CD4-positive, alpha-beta T cell treated with Interleukin-4 for 4 hours (primary cell): ENCODE measurements around the gene EMB.
A peak's percentile ranks its signal among the peaks of the same experiment; 100 is the strongest.
"Not testable (repeated sequence)": the region's sequence is repeated elsewhere in the genome, so short reads cannot be mapped to it uniquely, and the experiment has no call there.

Experiments
- DNase-seq: peaks from one replicate; pipeline ENCODE4 v3.0.0-alpha.2; 2020

EMB gene

GRCh38 chr5:50421184-50421950 lies 19.7 kb downstream of the EMB start:
- not testable (repeated sequence) for DNase-seq

GRCh38 chr5:50420343-50420935 lies 20.6 kb downstream of the EMB start:
- no peak for DNase-seq

- not testable (repeated sequence) for DNase-seq
Measured at GRCh38 chr5:50419656-50420055, 21.4 kb downstream of the EMB start.

DNA sequence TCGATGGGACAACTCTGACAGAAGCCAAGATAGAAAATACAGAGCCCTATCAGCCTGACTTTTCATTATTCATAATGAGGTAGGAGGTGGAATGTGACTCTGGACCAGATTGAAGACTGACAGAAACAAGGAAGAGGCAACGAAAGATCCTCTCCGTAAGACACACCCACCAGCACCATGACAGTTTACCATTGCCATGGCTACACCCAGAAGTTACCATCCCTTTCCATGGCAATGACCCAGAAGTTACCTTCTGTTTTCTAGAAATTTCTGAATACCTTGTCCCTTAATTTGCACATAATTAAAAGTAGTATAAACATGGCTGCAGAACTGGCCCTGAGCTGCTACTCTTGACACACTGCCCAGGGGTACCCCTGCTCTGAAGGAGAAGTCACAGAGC lies 24.5 kb downstream of the EMB start:
- peak; percentile 20 for DNase-seq

GRCh38 chr5:50415912-50416311 lies 25.2 kb downstream of the EMB start:
- DNase-seq = peak; percentile 77

DNA sequence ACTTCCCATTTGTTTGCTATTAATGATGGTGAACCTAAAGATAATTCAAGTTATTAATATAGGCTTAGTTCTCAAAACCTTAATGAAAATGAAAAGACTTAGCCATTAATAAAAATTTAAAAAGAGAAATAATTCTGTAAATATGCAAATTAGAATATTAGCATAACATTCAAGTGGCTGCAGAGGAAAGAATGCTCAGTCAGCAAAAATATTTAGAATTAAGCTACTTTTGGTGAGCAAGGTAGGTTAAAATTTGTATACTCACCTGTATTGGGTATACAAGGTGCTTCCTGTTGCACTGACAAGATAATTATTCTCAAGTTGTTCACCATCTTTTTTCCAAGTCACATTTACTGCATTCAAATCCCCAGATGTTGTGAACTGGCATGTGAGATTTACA lies 30.2 kb downstream of the EMB start:
- not testable (repeated sequence) for DNase-seq

GRCh38 chr5:50406877-50407276 lies 34.2 kb downstream of the EMB start:
- no peak for DNase-seq

GRCh38 chr5:50401336-50401735 lies 39.8 kb downstream of the EMB start:
- DNase-seq = no peak

DNA sequence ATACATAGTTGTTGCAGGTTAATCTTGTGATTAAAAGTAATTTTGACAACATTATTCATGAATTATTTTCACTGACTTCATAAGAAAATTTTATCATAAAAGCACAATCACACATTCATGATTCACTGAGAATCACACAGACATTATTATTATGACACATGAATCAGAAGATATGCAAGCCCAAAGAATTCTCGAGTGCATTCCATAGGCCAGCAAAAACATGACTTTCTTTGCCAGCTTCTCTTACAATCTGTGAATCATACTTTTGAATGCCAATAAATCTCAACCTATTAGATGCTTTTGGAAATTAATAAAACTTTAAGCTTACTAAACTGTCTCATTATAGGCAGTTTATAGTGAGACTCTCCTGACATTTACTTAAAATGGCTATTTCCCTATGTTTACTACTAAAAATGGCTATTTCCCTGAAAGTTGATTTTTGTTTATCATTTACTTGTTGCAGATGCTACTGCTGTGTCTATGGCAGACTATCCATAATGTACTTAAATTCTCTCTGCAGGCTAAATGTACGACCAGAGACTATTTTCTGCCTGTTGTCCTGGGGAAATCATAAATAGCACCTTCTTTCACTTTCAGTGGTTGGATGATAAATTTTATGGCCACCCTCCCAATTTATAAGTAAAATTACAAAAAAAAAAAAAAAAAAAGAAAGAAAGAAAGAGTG lies 47.0 kb downstream of the EMB start:
- not testable (repeated sequence) for DNase-seq

DNA sequence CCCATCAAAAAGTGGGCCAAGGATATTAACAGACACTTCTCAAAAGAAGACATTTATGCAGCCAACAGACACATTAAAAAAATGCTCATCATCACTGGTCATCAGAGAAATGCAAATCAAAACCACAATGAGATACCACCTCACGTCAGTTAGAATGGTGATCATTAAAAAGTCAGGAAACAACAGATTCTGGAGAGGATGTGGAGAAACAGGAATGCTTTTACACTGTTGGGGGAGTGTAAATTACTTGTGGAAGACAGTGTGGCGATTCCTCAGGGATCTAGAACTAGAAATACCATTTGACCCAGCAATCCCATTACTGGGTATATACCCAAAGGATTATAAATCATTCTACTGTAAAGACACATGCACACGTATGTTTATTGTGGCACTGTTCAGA lies 48.8 kb downstream of the EMB start:
- not testable (repeated sequence) for DNase-seq

- DNase-seq = not testable (repeated sequence)
Measured at GRCh38 chr5:50384381-50384780, 56.7 kb downstream of the EMB start.

DNA sequence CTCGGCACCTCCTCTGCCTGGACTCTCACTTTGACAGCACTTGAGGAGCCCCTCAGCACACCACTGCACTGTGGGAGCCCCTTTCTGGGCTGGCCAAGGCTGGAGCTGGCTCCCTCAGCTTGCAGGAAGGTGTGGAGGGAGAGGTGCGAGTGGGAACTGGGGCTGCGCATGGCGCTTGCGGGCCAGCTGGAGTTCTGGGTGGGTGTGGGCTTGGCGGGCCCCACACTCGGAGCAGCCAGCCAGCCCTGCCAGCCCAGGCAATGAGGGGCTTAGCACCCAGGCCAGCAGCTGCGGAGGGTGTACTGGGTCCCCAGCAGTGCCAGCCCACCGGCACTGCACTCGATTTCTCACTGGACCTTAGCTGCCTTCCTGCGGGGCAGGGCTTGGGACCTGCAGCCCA lies 64.4 kb downstream of the EMB start:
- not testable (repeated sequence) for DNase-seq

- not testable (repeated sequence) for DNase-seq
Measured at GRCh38 chr5:50369287-50370033, 71.6 kb downstream of the EMB start.

DNA sequence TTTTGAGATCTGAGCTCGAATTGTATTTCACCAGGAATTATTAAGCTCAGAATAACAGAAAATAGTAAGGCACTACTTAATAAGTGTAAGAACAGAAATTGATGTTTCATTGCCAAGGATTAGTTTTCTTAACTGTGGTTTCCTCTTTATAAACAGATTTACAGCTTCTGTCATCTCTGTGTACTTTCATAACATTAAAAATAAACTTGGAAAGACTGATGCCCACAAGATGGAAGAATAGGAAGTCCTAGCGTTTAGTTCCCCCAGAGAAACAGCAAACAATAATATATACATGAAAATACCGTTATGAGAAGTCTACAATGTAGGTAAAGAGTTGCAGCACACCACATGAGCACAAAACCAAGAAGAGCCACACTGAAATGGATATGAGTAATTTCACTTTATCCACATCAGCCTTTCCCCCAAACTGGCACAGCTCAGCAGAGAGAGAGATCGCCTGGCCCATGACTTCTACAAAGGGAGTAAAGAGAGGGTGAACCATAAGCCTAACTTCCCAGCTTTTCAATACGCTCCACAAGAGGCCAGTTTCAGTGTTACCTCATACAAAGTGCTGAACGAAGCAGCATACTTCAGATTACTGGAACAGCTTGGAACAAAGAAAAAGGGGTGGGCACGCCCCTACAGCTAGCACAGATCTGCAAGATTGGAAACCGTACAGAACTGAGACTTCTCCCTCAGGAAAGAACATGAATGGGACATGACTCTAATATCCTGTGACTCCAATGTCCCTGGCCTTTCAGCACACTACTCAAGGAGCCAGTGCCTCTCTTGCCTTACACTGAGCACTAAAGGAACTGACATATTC lies 75.4 kb downstream of the EMB start:
- no peak for DNase-seq

DNA sequence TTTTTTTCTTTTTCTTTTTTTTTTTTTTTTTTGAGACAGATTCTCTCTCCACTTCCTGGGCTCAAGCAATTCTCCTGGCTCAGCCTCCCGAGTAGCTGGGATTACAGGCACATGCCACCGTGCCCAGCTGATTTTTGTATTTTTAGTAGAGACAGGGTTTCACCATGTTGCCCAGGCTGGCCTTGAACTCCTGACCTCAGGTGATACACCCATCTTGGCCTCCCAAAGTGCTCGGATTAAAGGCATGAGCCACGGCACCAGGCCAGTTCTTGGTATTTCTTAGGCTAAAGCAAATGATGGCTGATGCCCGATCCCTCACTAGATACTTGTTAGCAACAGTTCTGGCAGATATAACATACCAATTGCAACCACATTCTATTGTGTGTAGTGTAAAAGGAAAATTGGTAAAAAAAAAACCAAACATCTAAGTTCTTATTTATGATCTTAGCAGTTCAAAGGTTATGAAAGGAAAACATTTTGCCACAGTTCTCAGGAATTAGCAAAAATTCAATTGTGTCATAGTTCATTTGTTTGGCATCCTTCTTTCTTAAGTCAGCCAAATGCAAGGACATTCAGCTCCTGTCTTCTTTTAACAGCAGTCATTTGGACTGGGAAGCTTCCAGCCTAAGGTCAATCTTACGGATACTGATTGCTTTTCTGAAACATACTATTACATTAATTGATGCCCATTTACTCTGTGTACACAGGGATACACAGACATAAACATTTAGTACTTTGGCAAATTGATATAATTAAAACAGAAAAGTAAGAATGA lies 76.4 kb downstream of the EMB start:
- not testable (repeated sequence) for DNase-seq

GRCh38 chr5:50359187-50359586 lies 81.9 kb downstream of the EMB start:
- DNase-seq = no peak

GRCh38 chr5:50352382-50352781 lies 88.7 kb downstream of the EMB start:
- no peak for DNase-seq
